Measurements from ENCODE around the gene UGT1A3.

GRCh38 chr2:233815861-233816260 lies 87.0 kb downstream of the UGT1A3 start:
- TF ChIP-seq CTCF (IDR thresholded peaks at IDR 0.05) = no peak
- no peak for TF ChIP-seq POLR2AphosphoS5 (IDR thresholded peaks at IDR 0.05)
